HG03378 (cell line): ENCODE measurements around the gene OXER1.

Experiments
- ATAC-seq: cut with Tn5 transposase; IDR thresholded peaks from one replicate; pipeline ENCODE4 v1.9.1; 2021; ENCODE audit warnings: mild to moderate bottlenecking, moderate library complexity; ENCODE audit not compliant: unreplicated experiment

Gene OXER1

DNA sequence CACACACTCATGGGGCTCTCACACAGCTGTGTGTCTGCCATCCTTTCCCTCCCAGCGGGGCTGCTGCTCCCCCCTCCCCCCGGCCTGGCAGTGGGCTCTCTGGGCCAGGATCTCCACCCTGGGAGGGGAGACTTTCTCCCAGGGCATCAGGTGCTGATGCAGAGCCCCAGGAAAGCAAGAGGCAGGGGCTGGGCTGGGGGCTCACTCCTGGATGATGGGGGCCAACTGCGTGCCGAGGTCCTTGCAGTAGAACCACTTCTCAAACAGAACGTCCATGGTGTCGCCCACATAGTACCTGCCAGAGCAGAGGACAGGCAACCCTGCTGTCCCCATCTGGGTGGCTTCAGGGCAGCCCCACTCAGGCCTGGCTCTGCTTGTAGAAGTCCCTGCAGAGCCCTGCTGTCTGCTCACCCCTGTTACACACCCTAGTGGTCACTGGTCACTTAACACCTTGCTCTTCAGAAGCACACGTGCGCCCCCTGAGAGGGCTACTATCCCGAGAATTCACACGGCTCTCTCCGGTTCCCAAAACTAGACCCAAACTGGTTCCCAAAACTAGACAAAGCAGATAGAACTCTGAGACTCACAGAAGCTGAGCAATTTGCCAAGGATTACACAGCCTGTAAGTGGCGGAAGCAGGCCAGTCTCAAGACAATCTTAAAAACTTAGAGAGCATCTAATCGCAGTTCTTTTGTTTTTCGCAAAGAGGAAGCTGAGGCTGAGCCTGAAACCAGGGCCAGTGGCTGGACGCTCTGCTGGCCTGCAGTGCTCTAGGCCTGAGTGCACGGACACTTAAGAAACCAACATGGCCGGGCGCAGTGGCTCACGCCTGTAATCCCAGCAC is 6.6 kb upstream of the OXER1 start:
- no peak for ATAC-seq

DNA sequence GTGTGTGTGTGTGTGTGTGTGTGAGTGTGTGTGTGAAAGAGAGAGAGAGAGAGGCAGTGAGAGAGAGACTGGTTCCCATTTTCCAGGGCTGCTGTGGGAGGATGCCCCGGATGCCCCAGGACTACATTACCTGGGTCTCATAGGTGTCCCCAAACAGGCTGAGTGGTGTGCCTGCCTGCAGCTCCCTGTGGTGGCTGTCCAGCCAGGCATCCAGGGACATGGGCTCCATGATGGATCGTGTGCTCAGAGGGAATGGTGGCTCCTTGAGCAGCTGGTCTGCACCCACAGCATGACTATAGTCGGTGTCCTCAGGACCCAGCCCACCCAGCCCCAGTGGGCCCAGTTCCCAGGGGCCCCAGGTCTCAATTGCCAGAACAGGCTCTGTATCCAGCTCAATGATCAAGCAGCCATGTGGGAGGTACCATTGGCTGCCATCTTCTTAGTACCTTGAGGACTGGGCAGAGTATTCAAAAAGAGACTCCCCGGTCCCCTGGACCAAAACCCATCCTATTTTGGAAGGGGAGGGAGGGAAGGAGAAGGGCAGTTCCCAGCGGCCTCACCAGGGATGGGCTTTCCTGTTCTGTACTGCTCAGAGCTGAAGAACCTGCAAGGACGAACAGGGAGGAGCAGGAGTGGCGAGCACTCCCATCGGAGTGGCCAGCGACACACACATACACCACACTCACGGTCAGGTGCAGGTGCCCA is 5.8 kb upstream of the OXER1 start:
- ATAC-seq = no peak

GRCh38 chr2:42768706-42769256 is 4.8 kb upstream of the OXER1 start:
- ATAC-seq = no peak

DNA sequence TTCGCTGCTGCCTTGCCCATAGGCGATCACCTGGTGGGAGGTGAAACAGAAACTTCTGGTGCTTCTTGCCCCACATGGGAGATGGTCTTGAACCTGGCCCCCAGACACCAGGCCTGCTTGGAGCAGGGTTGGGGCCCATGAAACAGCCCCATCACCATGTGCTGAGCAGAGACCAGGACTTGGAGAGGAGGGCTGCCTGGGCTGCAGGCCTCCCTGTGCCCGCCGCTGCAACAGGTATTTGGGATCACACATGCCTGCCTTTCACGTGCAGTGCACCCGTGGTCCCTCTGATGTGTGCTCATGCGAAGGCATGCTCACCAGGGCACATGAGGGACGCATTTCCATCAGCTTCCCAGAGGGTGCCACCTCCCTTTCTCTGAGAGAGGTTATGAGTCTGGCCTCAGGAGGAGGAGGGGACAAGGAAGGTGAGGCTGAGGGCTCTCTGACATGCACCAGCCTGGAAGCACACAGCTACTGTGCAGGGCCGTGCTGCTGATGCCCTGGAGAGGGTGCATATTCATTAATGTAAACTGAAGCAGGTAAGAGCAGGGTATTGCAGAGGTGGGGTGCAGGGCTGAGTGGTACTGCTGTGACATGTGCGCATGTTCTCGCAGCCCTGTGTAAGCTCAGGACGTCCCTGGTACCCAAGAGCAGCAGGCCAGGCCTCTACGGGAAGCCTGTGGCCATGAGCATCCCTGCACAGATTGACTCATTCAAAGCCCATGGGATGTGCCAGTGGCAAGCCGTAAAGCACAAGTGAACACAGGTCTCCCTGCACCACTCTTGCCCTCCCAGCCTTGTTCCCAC is 4.2 kb upstream of the OXER1 start:
- no peak for ATAC-seq

GRCh38 chr2:42767080-42767898 is 3.4 kb upstream of the OXER1 start:
- no peak for ATAC-seq

DNA sequence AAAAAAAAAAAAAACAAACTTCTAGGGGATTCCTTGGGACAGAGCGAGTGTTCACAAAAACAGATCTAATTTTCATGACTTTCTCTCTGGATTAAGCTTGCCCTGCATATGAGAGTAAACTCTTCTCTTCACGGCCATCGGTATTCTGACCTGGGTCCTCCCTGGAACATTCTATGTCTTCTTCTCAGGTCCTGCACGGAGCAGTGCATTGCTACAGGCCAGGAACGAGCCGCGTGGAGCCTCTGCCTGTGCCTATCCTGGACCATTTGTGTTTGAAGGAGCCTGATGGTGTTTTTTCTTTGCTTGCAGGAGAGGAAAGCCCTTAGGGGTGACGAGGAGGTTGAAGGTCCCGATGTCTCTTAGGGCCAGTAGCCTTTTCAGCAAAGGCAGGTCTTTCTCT is 1.8 kb upstream of the OXER1 start:
- ATAC-seq = no peak

- no peak for ATAC-seq
Observed at GRCh38 chr2:42764901-42765300, 966 bp upstream of the OXER1 start.

- no peak for ATAC-seq
Observed at GRCh38 chr2:42762823-42763804, 821 bp downstream of the OXER1 start.

DNA sequence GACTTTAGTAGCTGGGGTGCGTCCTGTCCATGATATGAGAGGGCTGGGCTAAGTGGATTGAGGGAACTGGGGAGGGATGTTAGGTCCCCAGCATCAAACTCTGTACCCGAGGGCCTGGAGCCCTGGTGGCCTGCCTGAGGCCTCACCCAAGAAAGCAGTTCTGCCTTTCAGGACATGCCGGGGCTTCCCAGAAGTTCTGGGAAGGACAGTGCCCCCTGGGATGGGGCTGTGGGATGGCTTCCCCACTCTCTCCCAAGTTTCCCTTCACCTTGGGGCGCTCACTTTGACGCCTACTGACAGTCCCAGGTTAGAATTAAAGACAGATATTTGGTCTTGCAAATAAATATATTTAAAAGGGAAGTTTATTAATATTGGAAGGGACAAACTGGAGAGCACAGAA is 1.8 kb downstream of the OXER1 start:
- ATAC-seq = no peak

DNA sequence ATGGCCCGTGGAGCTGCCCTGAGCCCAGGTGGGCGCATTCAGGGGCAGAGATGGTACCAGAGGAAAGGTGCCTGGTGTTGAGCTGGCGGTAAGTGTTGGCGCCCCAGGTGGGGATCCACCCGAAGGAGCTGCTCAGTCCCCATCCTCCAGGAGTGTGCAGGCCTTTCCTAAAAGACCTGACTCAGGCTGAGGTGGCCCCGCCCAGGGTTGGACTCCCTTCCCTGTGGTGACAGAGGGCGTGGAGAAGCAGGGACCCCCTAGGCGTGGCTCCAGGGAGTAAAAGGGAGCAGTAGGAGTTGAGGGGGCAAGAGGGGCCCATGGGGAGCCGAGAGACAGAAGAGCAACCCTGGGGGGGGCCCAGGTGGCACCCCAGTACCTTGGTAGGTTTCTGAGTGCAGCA is 2.4 kb downstream of the OXER1 start:
- no peak for ATAC-seq

- no peak for ATAC-seq
Observed at GRCh38 chr2:42758751-42759150, 5.2 kb downstream of the OXER1 start.

DNA sequence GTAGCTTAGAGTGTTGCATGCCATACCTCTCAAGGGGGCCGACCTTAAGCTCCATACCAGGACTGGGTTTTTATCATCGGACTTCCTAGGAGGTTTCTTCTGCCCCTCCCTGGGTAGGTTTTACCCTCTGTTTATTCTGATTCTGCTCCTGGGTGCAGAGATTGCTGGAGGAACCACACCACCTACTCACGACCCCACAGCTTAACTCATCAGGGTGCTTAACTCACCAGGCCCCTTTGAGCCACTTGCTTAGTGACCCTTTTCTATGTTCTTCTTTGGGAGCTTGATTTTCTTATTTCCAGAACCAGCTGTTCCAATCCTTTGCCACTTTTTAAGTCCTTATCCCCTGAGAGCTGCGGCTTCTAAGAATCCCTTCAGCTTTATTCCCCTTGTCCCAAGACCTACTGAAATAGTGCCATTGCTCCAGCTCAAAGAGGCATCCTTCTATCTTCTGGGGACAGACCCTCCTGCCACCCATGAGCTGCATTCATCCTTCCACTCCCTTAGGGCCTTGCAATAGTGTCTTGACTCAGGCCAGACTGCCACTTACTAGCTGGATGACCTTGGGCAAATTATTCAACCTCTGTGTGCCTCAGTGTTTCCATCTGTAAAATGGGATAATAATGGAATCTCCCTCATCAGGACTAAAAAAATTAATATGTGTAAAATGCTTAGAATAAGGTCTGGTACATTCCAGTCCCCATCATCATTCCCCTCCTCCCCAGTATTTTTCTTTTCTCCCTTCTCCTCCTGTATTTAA is 5.8 kb downstream of the OXER1 start:
- no peak for ATAC-seq

GRCh38 chr2:42756966-42757513 is 6.9 kb downstream of the OXER1 start:
- ATAC-seq = no peak

GRCh38 chr2:42756150-42756775 is 7.7 kb downstream of the OXER1 start:
- no peak for ATAC-seq

GRCh38 chr2:42755191-42755880 is 8.6 kb downstream of the OXER1 start:
- no peak for ATAC-seq

DNA sequence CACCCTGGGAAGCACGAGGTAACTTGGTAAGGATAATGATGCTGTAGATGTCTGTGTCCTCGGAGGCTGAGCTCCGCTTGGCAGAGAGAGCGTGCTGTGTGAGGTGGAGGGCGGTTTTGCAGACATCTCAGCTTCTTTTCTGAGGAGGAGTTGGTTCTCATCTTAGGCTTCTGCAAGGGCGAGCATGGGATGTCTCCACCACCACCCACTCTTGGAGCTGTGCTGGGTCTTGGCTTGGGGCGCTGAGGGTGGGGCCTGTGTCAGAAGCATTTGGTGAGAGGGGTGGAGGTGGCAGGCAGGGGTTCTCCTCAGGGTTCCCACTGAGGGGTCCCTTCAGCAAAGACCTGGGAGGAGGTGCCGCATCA is 9.2 kb downstream of the OXER1 start:
- no peak for ATAC-seq
